B cell (primary cell): ENCODE results near the gene IRS2. TPM values are rescaled to one million over a fixed set of nuclear protein-coding genes. Genes with fewer than 3 reads are reported as not detected.

Source experiments
- ATAC-seq: fragments of 200-7000 bp; cut with Tn5 transposase; one replicate; pipeline ENCODE4 v1.10.0; 2021; ENCODE audit warnings: low read depth, mild to moderate bottlenecking, moderate number of reproducible peaks, moderate library complexity
- CTCF ChIA-PET: fragments of 350-600 bp; sonication (Branson Sonifier 250); formaldehyde crosslinking; loops from one replicate; lab custom pipeline; 2021; ENCODE audit warnings: antibody characterized with exemption, inconsistent platforms; lab: Charles Lee
- POLR2A ChIA-PET: fragments of 350-600 bp; sonication (Branson Sonifier 250); formaldehyde crosslinking; loops from one replicate; lab custom pipeline; 2021; ENCODE audit warnings: antibody characterized with exemption; lab: Charles Lee
- DNase-seq: peaks from one replicate; pipeline ENCODE4 v3.0.0; 2013
- H2AFZ ChIP-seq: 2 replicates; pipeline ENCODE4 v1.6.1; 2012; ENCODE audit warnings: mild to moderate bottlenecking, low read depth, low read length; ENCODE audit not compliant: insufficient read depth, poor library complexity, severe bottlenecking
- H3K27ac ChIP-seq, 2 donors: 1 replicate in 1 of 2; 2 replicates in 1 of 2; pipeline ENCODE4 v1.5.1; 2012 to 2013; ENCODE audit warnings: low read length in 2 of 2, mild to moderate bottlenecking in 2 of 2, moderate library complexity in 1 of 2
- H3K27me3 ChIP-seq, 4 experiments: fragments of 200-600 bp in 1 of 4; sonication (generic) in 1 of 4; replicated peaks in 1 of 4; 1 replicate in 2 of 4; 2 replicates in 2 of 4; pipeline versions ENCODE4 v1.6.1 to v1.7.0; 2013 to 2016; ENCODE audit warnings: low read length in 3 of 4, mild to moderate bottlenecking in 2 of 4, mixed read lengths in 1 of 4, moderate library complexity in 1 of 4; ENCODE audit not compliant: insufficient read depth in 4 of 4, control insufficient read depth in 3 of 4; ENCODE audit errors: control extremely low read depth in 1 of 4
- H3K36me3 ChIP-seq, 2 experiments: replicated peaks in 1 of 2; 1 replicate in 1 of 2; 2 replicates in 1 of 2; pipeline versions ENCODE4 v1.6.1 to v1.7.1; 2013; ENCODE audit warnings: low read length in 1 of 2; ENCODE audit not compliant: insufficient read depth in 2 of 2, control insufficient read depth in 1 of 2; ENCODE audit errors: control extremely low read depth in 1 of 2, extremely low read depth in 1 of 2
- H3K4me1 ChIP-seq, 2 donors: fragments of 200-600 bp in 1 of 2; sonication (generic) in 1 of 2; 1 replicate in 1 of 2; 2 replicates in 1 of 2; pipeline versions ENCODE4 v1.5.1 to v1.6.1; 2013 to 2017; ENCODE audit warnings: low read length in 2 of 2; ENCODE audit not compliant: control insufficient read depth in 2 of 2, insufficient read depth in 2 of 2
- H3K4me2 ChIP-seq: replicated peaks from 2 replicates; pipeline ENCODE3; 2012; ENCODE audit warnings: mild to moderate bottlenecking, low read depth, low read length; ENCODE audit not compliant: poor library complexity, severe bottlenecking
- H3K4me3 ChIP-seq, 5 experiments: fragments of 200-600 bp in 1 of 5; sonication (generic) in 1 of 5; 1 replicate in 3 of 5; 2 replicates in 2 of 5; pipeline versions ENCODE4 v1.5.1 to v1.7.0; 2011 to 2016; ENCODE audit warnings: low read length in 4 of 5, mild to moderate bottlenecking in 4 of 5, low read depth in 2 of 5, control low read depth in 1 of 5, moderate library complexity in 1 of 5; ENCODE audit not compliant: insufficient read depth in 1 of 5; ENCODE audit errors: control extremely low read depth in 1 of 5, extremely low read depth in 1 of 5
- H3K79me2 ChIP-seq: fragments of 200-600 bp; sonication (generic); one replicate; pipeline ENCODE4 v1.6.0; 2016; ENCODE audit warnings: low read length; ENCODE audit not compliant: control insufficient read depth, insufficient read depth
- H3K9ac ChIP-seq: fragments of 200-600 bp; sonication (generic); 2 replicates; pipeline ENCODE4 v1.6.1; 2017; ENCODE audit warnings: mild to moderate bottlenecking, low read length, moderate library complexity
- H3K9me3 ChIP-seq, 3 donors: one replicate each; pipeline versions ENCODE4 v1.6.1 to v1.7.1; 2013; ENCODE audit warnings: low read length in 2 of 3; ENCODE audit not compliant: control insufficient read depth in 2 of 3, insufficient read depth in 1 of 3; ENCODE audit errors: control extremely low read depth in 1 of 3
- H4K20me1 ChIP-seq: 2 replicates; pipeline ENCODE4 v1.6.0; 2012; ENCODE audit warnings: mild to moderate bottlenecking, low read length; ENCODE audit not compliant: insufficient read depth, control insufficient read depth, poor library complexity, severe bottlenecking
- H3K27ac Mint-ChIP-seq: one replicate; pipeline ENCODE4 v1.8.0; 2021; ENCODE audit warnings: mixed read lengths
- H3K27me3 Mint-ChIP-seq: one replicate; pipeline ENCODE4 v1.8.0; 2021; ENCODE audit warnings: mixed read lengths
- H3K4me1 Mint-ChIP-seq: one replicate; pipeline ENCODE4 v1.8.0; 2021; ENCODE audit warnings: mixed read lengths
- H3K4me3 Mint-ChIP-seq: one replicate; pipeline ENCODE4 v1.8.0; 2021; ENCODE audit warnings: mixed read lengths
- H3K9me3 Mint-ChIP-seq: one replicate; pipeline ENCODE4 v1.8.0; 2022; ENCODE audit warnings: mixed read lengths; ENCODE audit not compliant: insufficient read depth
- EZH2 ChIP-seq: IDR thresholded peaks from 2 replicates; pipeline ENCODE4 v1.6.1; 2012; ENCODE audit warnings: borderline replicate concordance, low read depth, mild to moderate bottlenecking, moderate library complexity, low read length; ENCODE audit not compliant: insufficient read depth, poor library complexity, severe bottlenecking
- WGBS: methylation state at CpG from one replicate; pipeline ENCODE4 v1.1.5; 2013; ENCODE audit warnings: missing lambda C conversion rate; ENCODE audit not compliant: insufficient coverage; 5-methylcytosine and 5-hydroxymethylcytosine counted together
- intact Hi-C: fragments of 100-400 bp; cut with micrococcal nuclease; formaldehyde crosslinking; loops from one replicate; pipeline ENCODE4 v1.10.0; 2022
- polyA plus RNA-seq: library from polyadenylated mRNA; depleted of rRNA; stranded (reverse); fragments of >200 nt; gene quantifications from 2 replicates; pipeline ENCODE4 v1.2.3, GENCODE V29; 2012
- total RNA-seq, 2 donors: library from RNA; stranded (reverse); fragments of 120-200 nt in 1 of 2; gene quantifications; 1 replicate in 1 of 2; 2 replicates in 1 of 2; pipeline versions ENCODE4 v1.2.3 to v1.2.4, GENCODE V29; 2013 to 2022
- TF ChIP-seq, protein P1 (sequence below): fragments of 200-600 bp; IDR thresholded peaks from one replicate; pipeline ENCODE4 v1.8.0; 2022; ENCODE audit warnings: antibody characterized with exemption, mild to moderate bottlenecking

IRS2 gene
- total and polyA plus RNA-seq, 2 donors (not counting 1 experiment from before 2014, with no cell fraction given), result 5.8 to 26.9 TPM

DNA sequence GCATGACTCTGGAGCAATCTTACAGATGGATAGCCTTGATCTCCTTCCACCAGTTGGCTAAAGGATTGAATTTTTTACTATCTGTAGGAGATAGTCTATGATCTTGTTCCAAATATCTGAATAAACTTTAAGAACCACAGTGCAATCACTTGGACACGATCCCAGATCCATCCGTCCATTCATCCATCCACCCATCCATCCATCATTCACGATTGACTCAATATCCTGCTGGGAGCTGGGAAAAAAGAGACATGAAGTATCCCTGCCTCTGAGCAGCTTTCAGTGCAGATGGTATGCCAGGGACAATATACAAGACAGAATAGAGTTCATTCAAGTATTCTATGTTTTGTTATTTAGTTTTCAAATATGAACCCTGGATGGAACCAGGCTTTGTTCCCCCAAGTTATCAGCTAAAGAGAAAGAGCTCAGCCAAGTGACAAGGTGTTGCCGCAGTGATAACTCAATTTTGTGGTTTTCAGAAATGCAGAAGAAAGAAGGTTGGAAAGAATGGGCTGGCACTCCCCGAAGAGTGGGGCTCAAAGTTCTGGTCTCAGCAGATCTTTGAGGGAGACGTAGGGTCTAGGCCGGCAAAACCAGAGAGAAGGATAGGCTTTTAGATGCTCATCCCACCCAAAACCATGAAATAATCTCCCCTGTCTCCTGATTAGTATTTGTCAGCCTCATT, 66.3 kb downstream of the IRS2 start:
- no peak for ATAC-seq
- Histone ChIP-seq H3K79me2 (no peaks in the 10 kb centered on the region), H3K4me3 (no peak overlapping the region), H3K9ac (no peak overlapping the region), H3K27me3 (no peaks in the 10 kb centered on the region), H3K27ac (no peak overlapping the region), H2AFZ (no peak overlapping the region), H3K36me3 (no peaks in the 10 kb centered on the region), H4K20me1 (no peaks in the 10 kb centered on the region), H3K4me2 (no peak overlapping the region), H3K9me3 (no peaks in the 10 kb centered on the region), H3K4me1 (no peaks in the 10 kb centered on the region)
- TF ChIP-seq, protein P1, sequence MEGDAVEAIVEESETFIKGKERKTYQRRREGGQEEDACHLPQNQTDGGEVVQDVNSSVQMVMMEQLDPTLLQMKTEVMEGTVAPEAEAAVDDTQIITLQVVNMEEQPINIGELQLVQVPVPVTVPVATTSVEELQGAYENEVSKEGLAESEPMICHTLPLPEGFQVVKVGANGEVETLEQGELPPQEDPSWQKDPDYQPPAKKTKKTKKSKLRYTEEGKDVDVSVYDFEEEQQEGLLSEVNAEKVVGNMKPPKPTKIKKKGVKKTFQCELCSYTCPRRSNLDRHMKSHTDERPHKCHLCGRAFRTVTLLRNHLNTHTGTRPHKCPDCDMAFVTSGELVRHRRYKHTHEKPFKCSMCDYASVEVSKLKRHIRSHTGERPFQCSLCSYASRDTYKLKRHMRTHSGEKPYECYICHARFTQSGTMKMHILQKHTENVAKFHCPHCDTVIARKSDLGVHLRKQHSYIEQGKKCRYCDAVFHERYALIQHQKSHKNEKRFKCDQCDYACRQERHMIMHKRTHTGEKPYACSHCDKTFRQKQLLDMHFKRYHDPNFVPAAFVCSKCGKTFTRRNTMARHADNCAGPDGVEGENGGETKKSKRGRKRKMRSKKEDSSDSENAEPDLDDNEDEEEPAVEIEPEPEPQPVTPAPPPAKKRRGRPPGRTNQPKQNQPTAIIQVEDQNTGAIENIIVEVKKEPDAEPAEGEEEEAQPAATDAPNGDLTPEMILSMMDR, result no peak
- TF ChIP-seq EZH2, result no peak
- H3K4me3 Mint-ChIP-seq, result no peak overlapping the region
- H3K27me3 Mint-ChIP-seq, result peaks cover 8% of the 10 kb centered on the region
- H3K4me1 Mint-ChIP-seq, result no peaks in the 10 kb centered on the region
- intact Hi-C loops, result no loop called here
- 44% methylated on average over 3 of the region's 7 CpGs for WGBS
- no peak overlapping the region for H3K27ac Mint-ChIP-seq
- DNase-seq, result no peak
- CTCF ChIA-PET, result interaction anchor here (1.2 kb wide), 1 partner anchor 9 kb away, joined by 3 read pairs; no protein-coding TSS in a partner anchor
- POLR2A ChIA-PET, result no interaction called here
- no peaks in the 10 kb centered on the region for H3K9me3 Mint-ChIP-seq

DNA sequence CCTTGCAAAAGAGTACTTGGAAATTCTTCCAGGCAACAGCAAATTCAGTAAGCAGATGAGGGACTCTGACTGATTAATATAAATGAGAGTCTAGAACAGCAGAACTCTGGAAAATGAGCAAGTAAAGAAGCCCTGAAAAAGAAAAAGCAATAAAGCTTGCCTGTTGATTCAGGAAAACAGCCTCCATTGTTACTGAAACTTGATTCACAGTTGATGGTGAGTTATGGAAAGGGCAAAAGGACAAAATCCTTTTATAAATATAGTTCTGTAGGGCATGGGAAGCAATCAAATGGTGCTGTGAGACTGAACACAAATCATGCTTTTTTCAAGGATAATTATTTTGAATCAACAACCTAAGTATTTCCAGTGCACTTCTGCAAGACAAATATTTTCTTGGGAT, 67.7 kb downstream of the IRS2 start:
- no peaks in the 10 kb centered on the region for H3K79me2 ChIP-seq
- Mint-ChIP-seq H3K27ac (no peak overlapping the region), H3K4me1 (no peaks in the 10 kb centered on the region), H3K27me3 (peaks cover 9% of the 10 kb centered on the region), H3K4me3 (no peak overlapping the region), H3K9me3 (no peaks in the 10 kb centered on the region)
- H3K4me3 ChIP-seq, result no peak overlapping the region
- intact Hi-C loops, result no loop called here
- no peak overlapping the region for H3K9ac ChIP-seq
- H3K36me3 ChIP-seq, result no peaks in the 10 kb centered on the region
- no peaks in the 10 kb centered on the region for H3K9me3 ChIP-seq
- CTCF ChIA-PET, result no interaction called here
- POLR2A ChIA-PET, result no interaction called here
- no peak overlapping the region for H3K4me2 ChIP-seq
- TF ChIP-seq, protein P1, result no peak
- no peak overlapping the region for H3K27ac ChIP-seq
- H3K4me1 ChIP-seq, result no peaks in the 10 kb centered on the region
- no peaks in the 10 kb centered on the region for H3K27me3 ChIP-seq
- no peak overlapping the region for H2AFZ ChIP-seq
- no peak for DNase-seq
- no peaks in the 10 kb centered on the region for H4K20me1 ChIP-seq
- ATAC-seq, result no peak
